Gastroesophageal sphincter (tissue), 3 donors: Measurements from ENCODE around the gene SCD5.

Source experiments
- EP300 ChIP-seq: sonication (generic); formaldehyde crosslinking; IDR thresholded peaks from one replicate; pipeline ENCODE4 v1.6.1; 2017; ENCODE audit warnings: antibody characterized with exemption, mild to moderate bottlenecking
- POLR2AphosphoS5 ChIP-seq: sonication (generic); formaldehyde crosslinking; IDR thresholded peaks from one replicate; pipeline ENCODE4 v1.6.1; 2017; ENCODE audit warnings: antibody characterized with exemption
- TF ChIP-seq, protein P1 (sequence below), 4 experiments: fragments of 200-600 bp in 2 of 4; fragments of 450-650 bp in 2 of 4; sonication (generic) in 1 of 4; IDR thresholded peaks; one replicate each; pipeline ENCODE4 v1.5.1; 2017 to 2019; ENCODE audit warnings: antibody characterized with exemption in 4 of 4, mild to moderate bottlenecking in 2 of 4, moderate library complexity in 2 of 4

DNA sequence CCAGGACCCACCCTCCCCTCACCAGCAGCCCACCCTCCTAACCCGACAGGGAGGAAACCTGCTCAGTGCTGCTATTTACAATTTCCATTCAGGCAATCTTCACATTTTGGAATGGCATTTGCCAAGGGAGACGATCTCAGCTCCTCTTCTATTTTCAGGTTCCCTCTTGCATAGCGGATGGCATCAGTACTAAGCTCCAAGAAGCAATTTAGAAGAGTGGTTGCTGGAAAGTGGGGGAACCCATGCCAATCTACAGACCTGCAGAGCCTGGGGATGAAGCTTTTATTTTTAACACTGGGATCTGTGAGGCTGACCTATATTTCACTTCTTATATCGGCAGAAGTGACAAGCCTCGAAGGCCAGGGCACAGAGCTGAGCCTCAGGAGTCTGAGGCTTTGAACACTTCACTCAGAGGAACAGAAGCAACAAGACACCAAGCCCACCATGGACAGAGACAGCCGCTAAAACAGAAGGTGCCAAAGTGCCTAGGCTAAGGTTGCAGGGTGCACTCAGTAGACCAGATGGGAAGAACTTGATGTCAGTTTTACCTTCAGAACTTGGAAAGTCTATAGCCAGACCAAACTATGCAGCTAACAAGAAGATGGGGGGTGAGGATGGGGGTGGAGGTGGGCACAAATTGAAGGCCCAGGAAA lies 44.0 kb downstream of the SCD5 start:
- TF ChIP-seq, protein P1, sequence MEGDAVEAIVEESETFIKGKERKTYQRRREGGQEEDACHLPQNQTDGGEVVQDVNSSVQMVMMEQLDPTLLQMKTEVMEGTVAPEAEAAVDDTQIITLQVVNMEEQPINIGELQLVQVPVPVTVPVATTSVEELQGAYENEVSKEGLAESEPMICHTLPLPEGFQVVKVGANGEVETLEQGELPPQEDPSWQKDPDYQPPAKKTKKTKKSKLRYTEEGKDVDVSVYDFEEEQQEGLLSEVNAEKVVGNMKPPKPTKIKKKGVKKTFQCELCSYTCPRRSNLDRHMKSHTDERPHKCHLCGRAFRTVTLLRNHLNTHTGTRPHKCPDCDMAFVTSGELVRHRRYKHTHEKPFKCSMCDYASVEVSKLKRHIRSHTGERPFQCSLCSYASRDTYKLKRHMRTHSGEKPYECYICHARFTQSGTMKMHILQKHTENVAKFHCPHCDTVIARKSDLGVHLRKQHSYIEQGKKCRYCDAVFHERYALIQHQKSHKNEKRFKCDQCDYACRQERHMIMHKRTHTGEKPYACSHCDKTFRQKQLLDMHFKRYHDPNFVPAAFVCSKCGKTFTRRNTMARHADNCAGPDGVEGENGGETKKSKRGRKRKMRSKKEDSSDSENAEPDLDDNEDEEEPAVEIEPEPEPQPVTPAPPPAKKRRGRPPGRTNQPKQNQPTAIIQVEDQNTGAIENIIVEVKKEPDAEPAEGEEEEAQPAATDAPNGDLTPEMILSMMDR (IDR thresholded peaks at IDR 0.05): no peak
- TF ChIP-seq EP300: no peak
- no peak for TF ChIP-seq POLR2AphosphoS5
